Measurements from ENCODE around the gene SH3RF2.

Gene SH3RF2

DNA sequence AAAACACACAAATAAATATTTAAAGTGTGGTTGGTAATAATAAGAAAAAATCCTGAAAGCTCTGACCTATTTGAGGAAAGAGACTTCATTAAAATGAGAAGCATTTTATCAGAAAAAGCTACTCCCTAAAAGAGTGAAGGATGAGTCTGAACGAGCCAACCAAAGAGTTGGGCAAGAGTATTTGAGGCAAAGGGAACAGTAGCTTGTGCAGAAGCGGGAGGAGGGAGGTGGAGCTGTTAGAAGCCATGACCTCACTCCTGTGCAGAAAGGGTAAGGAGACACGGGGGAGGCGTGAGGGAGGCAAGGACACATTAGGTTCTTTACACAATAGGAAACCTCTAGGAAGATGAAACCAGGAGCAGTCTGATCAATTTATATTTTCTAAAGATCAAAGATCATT, 29.4 kb downstream of the SH3RF2 start:
- Histone ChIP-seq H3K27ac (ENCODE audit: low read depth, low read length) (no peak overlapping the region), H3K36me3 (ENCODE audit: control insufficient read depth, insufficient read depth, low read length) (no peaks in the 10 kb centered on the region), H3K9me3 (ENCODE audit: control insufficient read depth, insufficient read depth, low read depth, low read length) (no peaks in the 10 kb centered on the region), H3K4me1 (ENCODE audit: control insufficient read depth, insufficient read depth, low read length) (0 out of 2 replicates have a peak, but pooled peaks cover 10% of the 10 kb centered on the region), H3K27me3 (ENCODE audit: control insufficient read depth, insufficient read depth, low read length) (no peaks in the 10 kb centered on the region), H3K4me3 (ENCODE audit: low read depth, low read length) (no peak overlapping the region), H3K9ac (ENCODE audit: low read length) (no peak overlapping the region)

DNA sequence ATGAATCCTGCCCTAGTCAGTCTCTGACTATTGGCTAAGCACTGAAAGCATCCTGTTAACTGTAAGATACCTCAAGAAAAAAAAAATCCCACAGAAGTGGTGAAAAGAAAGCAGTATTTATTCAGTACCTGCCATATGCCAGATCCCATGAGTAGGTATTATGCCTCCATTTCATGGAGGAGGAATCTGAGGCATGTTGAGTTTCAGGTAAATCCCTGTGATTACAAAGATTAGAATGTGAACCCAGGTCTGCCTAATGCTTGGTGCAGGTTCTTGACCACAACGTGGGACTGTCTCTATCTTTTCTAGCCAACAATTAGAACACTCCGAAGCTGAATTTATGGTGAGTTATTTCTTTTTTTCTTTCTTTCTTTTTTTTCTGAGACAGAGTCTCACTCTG, 30.9 kb downstream of the SH3RF2 start:
- Histone ChIP-seq H3K9me3 (ENCODE audit: control insufficient read depth, insufficient read depth, low read depth, low read length) (no peaks in the 10 kb centered on the region), H3K4me3 (ENCODE audit: low read depth, low read length) (no peak overlapping the region), H3K36me3 (ENCODE audit: control insufficient read depth, insufficient read depth, low read length) (no peaks in the 10 kb centered on the region), H3K27me3 (ENCODE audit: control insufficient read depth, insufficient read depth, low read length) (no peaks in the 10 kb centered on the region), H3K4me1 (ENCODE audit: control insufficient read depth, insufficient read depth, low read length) (0 out of 2 replicates have a peak, but pooled peaks cover 3% of the 10 kb centered on the region), H3K9ac (ENCODE audit: low read length) (no peak overlapping the region), H3K27ac (ENCODE audit: low read depth, low read length) (no peak overlapping the region)

DNA sequence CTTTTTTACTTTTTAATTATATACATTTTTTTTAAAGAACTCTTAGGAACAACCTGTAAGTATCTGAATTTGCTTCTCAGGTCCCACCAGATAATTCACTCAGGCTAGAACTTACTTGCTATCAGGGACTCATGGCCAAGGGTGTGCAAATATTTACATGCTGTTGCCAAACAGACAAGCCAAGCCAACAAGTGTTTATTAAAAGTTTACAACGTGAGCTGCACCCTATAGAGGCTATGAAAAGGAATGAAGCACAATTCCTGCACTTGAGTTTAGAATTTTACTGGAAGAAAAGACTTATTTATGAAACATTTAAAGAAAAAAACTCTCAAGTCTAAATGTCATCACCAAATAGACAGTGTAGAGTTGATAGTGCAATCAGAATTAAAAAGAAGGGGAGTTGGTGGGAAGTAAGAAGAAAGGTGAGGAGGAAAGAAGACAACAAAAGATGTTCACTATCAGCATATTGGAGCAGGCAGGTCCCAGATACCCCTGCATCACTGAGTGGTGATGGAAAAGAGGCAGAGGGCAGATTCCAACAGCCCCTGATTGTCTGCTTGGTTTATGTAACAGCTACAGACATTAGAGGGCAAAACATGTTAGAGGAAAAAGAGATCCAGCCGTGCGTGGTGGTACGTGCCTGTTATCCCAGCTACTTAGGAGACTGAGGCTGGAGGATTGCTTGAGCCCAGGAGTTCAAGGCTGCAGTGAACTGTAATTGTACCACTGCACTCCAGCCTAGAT, 32.8 kb downstream of the SH3RF2 start:
- H3K27ac ChIP-seq (ENCODE audit: low read depth, low read length): no peak overlapping the region
- no peak overlapping the region for H3K9ac ChIP-seq (ENCODE audit: low read length)
- no peaks in the 10 kb centered on the region for H3K36me3 ChIP-seq (ENCODE audit: control insufficient read depth, insufficient read depth, low read length)
- no peaks in the 10 kb centered on the region for H3K27me3 ChIP-seq (ENCODE audit: control insufficient read depth, insufficient read depth, low read length)
- H3K4me1 ChIP-seq (ENCODE audit: control insufficient read depth, insufficient read depth, low read length): no peaks in the 10 kb centered on the region
- H3K4me3 ChIP-seq (ENCODE audit: low read depth, low read length): no peak overlapping the region
- peaks cover 5% of the 10 kb centered on the region for H3K9me3 ChIP-seq (ENCODE audit: control insufficient read depth, insufficient read depth, low read depth, low read length)

DNA sequence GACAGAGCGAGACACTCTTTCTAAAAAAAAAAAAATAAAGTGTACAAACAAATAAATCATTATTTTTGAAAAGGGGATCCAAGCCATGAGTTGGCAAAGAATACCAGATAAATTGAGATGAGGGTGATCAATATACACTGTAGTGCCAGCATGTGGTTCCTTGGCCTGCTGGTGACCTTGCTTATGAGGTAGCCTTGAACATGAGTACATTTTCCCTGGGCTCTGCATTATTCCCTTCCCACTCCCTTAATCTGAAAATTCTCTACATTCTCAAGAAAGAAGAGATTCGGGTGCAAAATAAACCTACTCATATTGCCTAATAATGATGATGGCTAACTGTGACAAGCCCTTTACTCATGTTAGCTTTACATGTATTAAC, 33.3 kb downstream of the SH3RF2 start:
- Histone ChIP-seq H3K9me3 (ENCODE audit: control insufficient read depth, insufficient read depth, low read depth, low read length) (peaks cover 5% of the 10 kb centered on the region), H3K4me3 (ENCODE audit: low read depth, low read length) (no peak overlapping the region), H3K9ac (ENCODE audit: low read length) (no peak overlapping the region), H3K27me3 (ENCODE audit: control insufficient read depth, insufficient read depth, low read length) (no peaks in the 10 kb centered on the region), H3K36me3 (ENCODE audit: control insufficient read depth, insufficient read depth, low read length) (no peaks in the 10 kb centered on the region), H3K4me1 (ENCODE audit: control insufficient read depth, insufficient read depth, low read length) (no peaks in the 10 kb centered on the region), H3K27ac (ENCODE audit: low read depth, low read length) (no peak overlapping the region)

DNA sequence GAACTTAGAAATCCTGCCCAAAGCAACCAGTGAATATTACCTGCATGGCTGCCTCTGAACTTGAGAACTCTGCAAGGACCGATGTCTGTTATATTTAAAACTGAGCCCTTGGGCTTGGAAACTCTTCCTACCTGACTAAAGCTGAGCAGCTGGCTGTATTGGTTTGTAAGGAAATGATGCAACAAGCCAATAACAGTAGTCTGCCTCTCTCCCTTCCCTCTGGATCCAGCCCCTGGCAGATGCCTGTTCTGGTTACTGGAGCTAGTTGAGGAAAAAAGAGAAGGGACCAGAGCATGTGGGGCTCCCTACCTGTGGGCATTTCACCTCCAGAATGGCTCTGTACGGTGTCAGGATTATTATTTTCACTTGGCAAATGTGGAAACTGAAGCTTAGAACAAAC, 34.7 kb downstream of the SH3RF2 start:
- Histone ChIP-seq H3K27me3 (ENCODE audit: control insufficient read depth, insufficient read depth, low read length) (no peaks in the 10 kb centered on the region), H3K9me3 (ENCODE audit: control insufficient read depth, insufficient read depth, low read depth, low read length) (peaks cover 5% of the 10 kb centered on the region), H3K27ac (ENCODE audit: low read depth, low read length) (no peak overlapping the region), H3K4me1 (ENCODE audit: control insufficient read depth, insufficient read depth, low read length) (peaks cover 7% of the 10 kb centered on the region), H3K4me3 (ENCODE audit: low read depth, low read length) (no peak overlapping the region), H3K9ac (ENCODE audit: low read length) (no peak overlapping the region), H3K36me3 (ENCODE audit: control insufficient read depth, insufficient read depth, low read length) (no peaks in the 10 kb centered on the region)

DNA sequence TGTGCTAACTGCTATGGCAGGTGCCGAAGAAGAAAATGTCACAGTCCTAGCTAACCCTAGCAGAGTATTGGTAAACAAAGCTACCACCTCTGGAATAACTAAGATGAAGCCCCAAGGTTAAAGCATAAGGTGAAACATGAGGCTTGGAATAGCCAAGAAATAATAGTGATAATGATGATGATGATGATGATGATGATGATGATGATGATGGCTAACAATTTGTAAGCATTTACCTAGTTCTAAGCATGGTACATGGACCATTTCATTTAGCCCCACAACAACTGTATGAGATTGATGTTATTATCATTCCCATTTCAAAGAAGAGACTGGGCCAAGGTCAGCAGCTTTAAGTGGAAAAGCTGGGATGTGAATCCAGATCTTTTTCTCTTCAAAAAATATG, 35.3 kb downstream of the SH3RF2 start:
- Histone ChIP-seq H3K36me3 (ENCODE audit: control insufficient read depth, insufficient read depth, low read length) (no peaks in the 10 kb centered on the region), H3K27ac (ENCODE audit: low read depth, low read length) (no peak overlapping the region), H3K4me1 (ENCODE audit: control insufficient read depth, insufficient read depth, low read length) (peaks cover 13% of the 10 kb centered on the region), H3K27me3 (ENCODE audit: control insufficient read depth, insufficient read depth, low read length) (no peaks in the 10 kb centered on the region), H3K9me3 (ENCODE audit: control insufficient read depth, insufficient read depth, low read depth, low read length) (peaks cover 5% of the 10 kb centered on the region), H3K4me3 (ENCODE audit: low read depth, low read length) (no peak overlapping the region), H3K9ac (ENCODE audit: low read length) (no peak overlapping the region)

DNA sequence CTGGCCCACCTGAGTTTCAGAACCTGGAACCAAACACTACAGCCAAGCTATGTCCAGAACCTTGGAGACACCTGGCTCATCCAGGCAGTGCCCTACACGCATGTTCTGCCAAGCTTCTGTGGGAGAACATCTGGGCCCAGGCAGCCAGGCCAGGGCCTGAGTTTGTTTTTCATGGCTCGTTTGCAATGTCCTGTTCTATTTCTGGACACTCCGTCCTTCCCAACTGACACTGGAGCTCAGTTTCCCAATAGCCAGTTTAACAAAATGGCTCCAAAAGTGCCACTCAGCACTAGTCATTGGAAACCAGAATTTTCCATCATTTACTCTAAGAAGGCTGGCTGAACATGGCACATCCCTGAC, 38.6 kb downstream of the SH3RF2 start:
- Histone ChIP-seq H3K4me1 (ENCODE audit: control insufficient read depth, insufficient read depth, low read length) (peaks cover 16% of the 10 kb centered on the region), H3K4me3 (ENCODE audit: low read depth, low read length) (no peak overlapping the region), H3K27ac (ENCODE audit: low read depth, low read length) (no peak overlapping the region), H3K9me3 (ENCODE audit: control insufficient read depth, insufficient read depth, low read depth, low read length) (peaks cover 5% of the 10 kb centered on the region), H3K9ac (ENCODE audit: low read length) (no peak overlapping the region), H3K27me3 (ENCODE audit: control insufficient read depth, insufficient read depth, low read length) (no peaks in the 10 kb centered on the region), H3K36me3 (ENCODE audit: control insufficient read depth, insufficient read depth, low read length) (no peaks in the 10 kb centered on the region)

DNA sequence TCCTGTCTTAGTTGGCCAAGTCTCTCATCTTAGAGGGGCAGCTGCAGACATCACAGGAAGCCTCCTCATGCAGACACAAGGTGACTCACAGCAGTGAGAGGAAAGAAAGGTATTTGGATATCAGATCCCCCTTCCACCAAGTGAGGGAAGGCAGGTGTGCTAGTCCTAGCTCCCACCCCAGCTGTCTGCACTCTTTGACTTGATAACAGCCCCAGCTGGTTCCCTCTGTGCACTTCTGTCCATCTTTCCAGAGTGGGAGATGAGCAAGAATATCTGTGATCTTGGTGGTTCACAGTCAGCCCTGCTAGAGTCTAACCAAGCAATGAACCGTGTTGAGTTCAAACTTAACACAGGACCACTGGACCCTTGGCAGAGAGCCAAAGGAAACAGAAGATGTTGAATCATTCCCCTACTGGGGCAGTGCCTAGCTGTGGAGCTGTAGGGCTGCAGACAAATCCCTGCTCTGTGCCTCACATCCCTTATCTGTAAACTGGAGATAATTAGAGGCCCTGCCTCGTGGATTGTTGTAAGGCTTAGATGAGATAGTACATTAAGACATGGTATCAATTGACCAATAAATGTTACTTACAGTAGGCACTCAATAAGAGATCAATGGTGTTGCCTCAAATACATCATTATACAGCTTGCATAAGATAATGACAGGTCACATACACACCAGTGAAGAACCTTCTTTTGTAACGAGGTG, 39.1 kb downstream of the SH3RF2 start:
- no peak overlapping the region for H3K9ac ChIP-seq (ENCODE audit: low read length)
- peaks cover 16% of the 10 kb centered on the region for H3K4me1 ChIP-seq (ENCODE audit: control insufficient read depth, insufficient read depth, low read length)
- H3K27me3 ChIP-seq (ENCODE audit: control insufficient read depth, insufficient read depth, low read length): no peaks in the 10 kb centered on the region
- H3K9me3 ChIP-seq (ENCODE audit: control insufficient read depth, insufficient read depth, low read depth, low read length): peaks cover 5% of the 10 kb centered on the region
- H3K4me3 ChIP-seq (ENCODE audit: low read depth, low read length): no peak overlapping the region
- H3K36me3 ChIP-seq (ENCODE audit: control insufficient read depth, insufficient read depth, low read length): no peaks in the 10 kb centered on the region
- H3K27ac ChIP-seq (ENCODE audit: low read depth, low read length): no peak overlapping the region

DNA sequence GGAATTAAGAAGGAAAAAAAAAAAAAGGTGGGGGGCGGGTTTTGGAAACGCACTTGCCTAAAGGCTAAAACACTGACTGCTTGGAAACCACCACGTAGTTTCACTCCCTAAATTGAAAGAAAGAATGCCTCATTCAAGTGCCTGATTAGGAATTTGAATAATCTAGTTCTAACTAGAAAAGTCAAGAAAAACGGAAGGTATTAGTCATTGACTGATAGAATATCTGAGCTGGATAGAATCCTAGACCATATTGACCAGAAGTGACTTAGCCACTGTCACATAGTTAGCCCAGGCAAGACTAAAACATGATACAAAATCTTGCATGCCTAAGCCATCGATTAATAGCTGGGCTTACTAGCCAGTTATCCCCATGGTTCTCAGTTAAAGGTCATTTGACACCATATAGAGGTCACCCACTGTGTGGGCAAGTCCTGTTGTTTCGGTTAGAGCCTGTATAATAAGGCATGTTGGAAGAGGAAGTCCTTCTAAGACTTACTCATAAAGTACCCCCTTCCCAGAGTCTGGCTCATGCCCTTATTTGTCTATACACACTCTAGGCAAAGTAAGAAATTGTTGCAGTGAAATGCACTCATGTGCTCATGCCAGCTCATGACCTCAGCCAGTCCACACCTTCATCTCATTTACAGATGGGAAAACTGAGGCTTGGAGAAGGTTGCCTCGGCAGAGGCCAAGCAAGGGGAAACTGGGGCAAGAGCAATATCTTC, 40.2 kb downstream of the SH3RF2 start:
- Histone ChIP-seq H3K36me3 (ENCODE audit: control insufficient read depth, insufficient read depth, low read length) (no peaks in the 10 kb centered on the region), H3K9ac (ENCODE audit: low read length) (no peak overlapping the region), H3K4me3 (ENCODE audit: low read depth, low read length) (no peak overlapping the region), H3K27me3 (ENCODE audit: control insufficient read depth, insufficient read depth, low read length) (no peaks in the 10 kb centered on the region), H3K27ac (ENCODE audit: low read depth, low read length) (no peak overlapping the region), H3K9me3 (ENCODE audit: control insufficient read depth, insufficient read depth, low read depth, low read length) (peaks cover 5% of the 10 kb centered on the region), H3K4me1 (ENCODE audit: control insufficient read depth, insufficient read depth, low read length) (peaks cover 16% of the 10 kb centered on the region)

DNA sequence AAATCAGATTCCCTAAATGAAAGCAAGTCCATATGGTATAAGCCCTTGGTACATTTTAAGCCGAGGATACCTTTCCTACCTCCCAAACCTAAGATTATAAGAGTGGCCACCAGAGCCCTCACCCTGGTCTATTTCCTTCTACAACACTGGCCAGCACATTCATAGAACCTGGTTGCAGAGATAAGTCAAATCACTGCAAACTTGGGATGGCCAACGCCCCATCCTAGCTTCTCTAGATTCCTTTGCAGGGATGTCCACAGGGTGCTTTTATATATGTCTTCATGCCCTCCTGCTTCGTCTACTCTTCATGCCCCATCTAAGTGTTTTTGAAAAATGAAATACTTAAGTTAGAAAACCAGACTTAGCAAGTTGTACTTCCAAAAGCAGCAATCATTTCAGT, 41.8 kb downstream of the SH3RF2 start:
- H3K27me3 ChIP-seq (ENCODE audit: control insufficient read depth, insufficient read depth, low read length): no peaks in the 10 kb centered on the region
- H3K4me1 ChIP-seq (ENCODE audit: control insufficient read depth, insufficient read depth, low read length): peaks cover 23% of the 10 kb centered on the region
- H3K36me3 ChIP-seq (ENCODE audit: control insufficient read depth, insufficient read depth, low read length): no peaks in the 10 kb centered on the region
- H3K9ac ChIP-seq (ENCODE audit: low read length): no peak overlapping the region
- peaks cover 5% of the 10 kb centered on the region for H3K9me3 ChIP-seq (ENCODE audit: control insufficient read depth, insufficient read depth, low read depth, low read length)
- H3K4me3 ChIP-seq (ENCODE audit: low read depth, low read length): no peak overlapping the region
- H3K27ac ChIP-seq (ENCODE audit: low read depth, low read length): no peak overlapping the region; the same call in 1 of the 2 replicates

DNA sequence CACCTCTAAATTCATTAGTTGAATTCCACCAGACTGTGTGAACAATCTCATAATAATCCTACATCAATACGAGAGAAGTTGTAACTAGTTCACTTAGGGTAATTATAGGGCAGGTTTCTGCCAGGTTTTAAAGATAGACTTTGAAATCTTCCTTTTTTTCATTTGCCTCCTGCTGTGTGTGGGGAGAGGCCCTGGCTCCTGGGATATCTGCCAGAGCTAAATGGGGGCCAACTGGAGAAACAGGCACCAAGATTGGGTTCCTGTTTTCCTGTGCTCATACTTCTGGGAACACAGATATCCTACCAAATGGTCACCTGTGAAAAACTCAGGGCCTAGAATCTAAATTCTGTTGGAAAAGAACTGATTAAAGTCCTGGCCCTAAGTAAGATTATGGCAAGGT, 42.3 kb downstream of the SH3RF2 start:
- H3K9me3 ChIP-seq (ENCODE audit: control insufficient read depth, insufficient read depth, low read depth, low read length): peaks cover 5% of the 10 kb centered on the region
- H3K4me3 ChIP-seq (ENCODE audit: low read depth, low read length): no peak overlapping the region
- peaks cover 23% of the 10 kb centered on the region for H3K4me1 ChIP-seq (ENCODE audit: control insufficient read depth, insufficient read depth, low read length)
- H3K9ac ChIP-seq (ENCODE audit: low read length): no peak overlapping the region
- H3K27me3 ChIP-seq (ENCODE audit: control insufficient read depth, insufficient read depth, low read length): no peaks in the 10 kb centered on the region
- peak overlapping the region; percentile 41; the same call in 1 of the 2 replicates for H3K27ac ChIP-seq (ENCODE audit: low read depth, low read length)
- no peaks in the 10 kb centered on the region for H3K36me3 ChIP-seq (ENCODE audit: control insufficient read depth, insufficient read depth, low read length)

All from HUES6 (cell line).